Fibroblast of lung (primary cell): ENCODE data around the gene EVI5.

Source experiments
- CTCF ChIP-seq, 2 donors: IDR thresholded peaks in 1 of 2; conservative IDR thresholded peaks in 1 of 2; 1 replicate in 1 of 2; 2 replicates in 1 of 2; pipeline ENCODE4 v1.5.1; 2011 to 2012; ENCODE audit warnings: low read length in 2 of 2, control low read depth in 1 of 2, inconsistent platforms in 1 of 2, low read depth in 1 of 2, mild to moderate bottlenecking in 1 of 2
- EZH2 ChIP-seq: IDR thresholded peaks from 2 replicates; pipeline ENCODE4 v1.5.1; 2012; ENCODE audit warnings: low read length, control low read depth, mild to moderate bottlenecking; ENCODE audit errors: missing control alignments

- TF ChIP-seq CTCF (conservative IDR thresholded peaks at IDR 0.05 in 1 of 2, IDR thresholded peaks at IDR 0.05 in 1 of 2; ENCODE audit: low read depth in 1 of 2, low read length in 2 of 2), result no peak
- TF ChIP-seq EZH2, result no peak
Measured at GRCh38 chr1:92797961-92798360, 13.1 kb upstream of the EVI5 start.
